Urinary bladder (tissue), 2 donors: Measurements from ENCODE around the gene WNT2B. TPM values are rescaled to one million over a fixed set of nuclear protein-coding genes. Genes with fewer than 3 reads are reported as not detected.

Experiments used
- polyA plus RNA-seq: library from polyadenylated mRNA; stranded (reverse); fragments of 200-250 nt; gene quantifications from one replicate; pipeline ENCODE4 v1.2.3, GENCODE V29; 2013
- total RNA-seq: library from RNA; depleted of rRNA; stranded (reverse); fragments of >200 nt; gene quantifications from one replicate; pipeline ENCODE4 v1.2.3, GENCODE V29; 2014
- donor health status: healthy.

Gene WNT2B
- total and polyA plus RNA-seq, 2 donors = 9.1 to 55.2 TPM

Other genes starting within 250 kb of the WNT2B start
- 19.9 TPM for gene CTTNBP2NL, start 112.8 kb upstream of the WNT2B start, total RNA-seq
- gene CTTNBP2NL, start 112.8 kb upstream of the WNT2B start, polyA plus RNA-seq = 13.2 TPM
- gene ST7L, start 110.2 kb downstream of the WNT2B start, total RNA-seq = 38.1 TPM
- gene ST7L, start 110.2 kb downstream of the WNT2B start, polyA plus RNA-seq = 12.6 TPM
- gene CAPZA1, start 110.9 kb downstream of the WNT2B start, total RNA-seq = 192 TPM
- 42.3 TPM for gene CAPZA1, start 110.9 kb downstream of the WNT2B start, polyA plus RNA-seq
- 27.5 TPM for gene MOV10, start 165.7 kb downstream of the WNT2B start, total RNA-seq
- gene MOV10, start 165.7 kb downstream of the WNT2B start, polyA plus RNA-seq = 36.1 TPM
- 149 TPM for gene RHOC, start 198.2 kb downstream of the WNT2B start, total RNA-seq
- 300 TPM for gene RHOC, start 198.2 kb downstream of the WNT2B start, polyA plus RNA-seq
- 0.37 TPM for gene PPM1J, start 206.4 kb downstream of the WNT2B start, total RNA-seq
- 1.5 TPM for gene PPM1J, start 206.4 kb downstream of the WNT2B start, polyA plus RNA-seq